Measurements from ENCODE around the gene AGFG1.

GRCh38 chr2:227460833-227461232 lies 11.1 kb upstream of the AGFG1 start:
- TF ChIP-seq CTCF (IDR thresholded peaks at IDR 0.05) (no peak), POLR2AphosphoS5 (IDR thresholded peaks at IDR 0.05) (no peak), EP300 (IDR thresholded peaks at IDR 0.05) (no peak), POLR2A (IDR thresholded peaks at IDR 0.05) (no peak)

All from suprapubic skin (tissue), 4 donors.